Stomach (tissue), 4 donors: ENCODE measurements around the gene NTM.

Experiments
- CTCF ChIP-seq, 7 experiments: fragments of 450-650 bp in 4 of 7; fragments of 200-600 bp in 3 of 7; sonication (generic) in 3 of 7; IDR thresholded peaks; one replicate each; pipeline ENCODE4 v1.5.1; 2016 to 2019; ENCODE audit warnings: antibody characterized with exemption in 7 of 7, control low read depth in 2 of 7, mild to moderate bottlenecking in 1 of 7
- EP300 ChIP-seq: sonication (generic); formaldehyde crosslinking; IDR thresholded peaks from one replicate; pipeline ENCODE4 v1.6.1; 2017; ENCODE audit warnings: antibody characterized with exemption
- POLR2A ChIP-seq, 4 donors: fragments of 450-650 bp; IDR thresholded peaks; one replicate each; pipeline ENCODE4 v1.6.1; 2016; ENCODE audit warnings: antibody characterized with exemption in 4 of 4, control low read depth in 2 of 4, mild to moderate bottlenecking in 1 of 4, moderate library complexity in 1 of 4

- no peak for TF ChIP-seq EP300
- TF ChIP-seq CTCF (IDR thresholded peaks at IDR 0.05): no peak
- no peak for TF ChIP-seq POLR2A (IDR thresholded peaks at IDR 0.05)
Observed at GRCh38 chr11:131924457-131925201, 554.2 kb downstream of the NTM start.
